LNCaP clone FGC (cell line): ENCODE data around the gene COL9A1.

Experiments used
- DNase-seq: peaks from one replicate; pipeline ENCODE4 v3.0.0-alpha.2; 2011; ENCODE audit warnings: low read depth
- H3K4me3 ChIP-seq: 2 replicates; pipeline ENCODE4 v1.5.1; 2011; ENCODE audit warnings: mild to moderate bottlenecking, low read depth, low read length, control low read depth
- CTCF ChIP-seq: IDR thresholded peaks from 2 replicates; pipeline ENCODE4 v1.5.1; 2012; ENCODE audit warnings: mild to moderate bottlenecking; ENCODE audit not compliant: control insufficient read depth, insufficient read depth; ENCODE audit errors: extremely low read depth

Gene COL9A1

GRCh38 chr6:70198785-70199184 is 104.1 kb downstream of the COL9A1 start:
- DNase-seq: no peak
- no peak for TF ChIP-seq CTCF
- no peak overlapping the region for H3K4me3 ChIP-seq

GRCh38 chr6:70196531-70196930 is 106.4 kb downstream of the COL9A1 start:
- TF ChIP-seq CTCF: no peak
- no peak for DNase-seq
- no peak overlapping the region for H3K4me3 ChIP-seq

GRCh38 chr6:70194421-70194820 is 108.5 kb downstream of the COL9A1 start:
- TF ChIP-seq CTCF: no peak
- H3K4me3 ChIP-seq: no peak overlapping the region
- DNase-seq: no peak

- TF ChIP-seq CTCF: no peak
- H3K4me3 ChIP-seq: no peak overlapping the region
- DNase-seq: no peak
Measured at GRCh38 chr6:70188202-70188601, 114.7 kb downstream of the COL9A1 start.

- no peak overlapping the region for H3K4me3 ChIP-seq
- no peak for TF ChIP-seq CTCF
- no peak for DNase-seq
Measured at GRCh38 chr6:70186461-70186860, 116.4 kb downstream of the COL9A1 start.

GRCh38 chr6:70184723-70185122 is 118.2 kb downstream of the COL9A1 start:
- no peak for DNase-seq
- TF ChIP-seq CTCF: no peak
- H3K4me3 ChIP-seq: no peak overlapping the region

GRCh38 chr6:70183538-70183937 is 119.3 kb downstream of the COL9A1 start:
- no peak for TF ChIP-seq CTCF
- no peak overlapping the region for H3K4me3 ChIP-seq

More at GRCh38 chr6:70183538-70183937, 119.3 kb downstream of the COL9A1 start:
- DNase-seq: no peak
